Neuronal stem cell (in vitro differentiated cells): ENCODE measurements around the gene GLRA1.

Experiments
- DNase-seq: peaks from one replicate; pipeline ENCODE4 v3.0.0-alpha.2; 2013; ENCODE audit warnings: low spot score
- H2AFZ ChIP-seq: one replicate; pipeline ENCODE4 v1.6.1; 2013; ENCODE audit warnings: mild to moderate bottlenecking, low read length, inconsistent platforms
- H2AK5ac ChIP-seq: 2 replicates; pipeline ENCODE4 v1.6.1; 2013; ENCODE audit warnings: low read depth, mild to moderate bottlenecking, inconsistent platforms, low read length, moderate library complexity, mixed read lengths
- H2BK120ac ChIP-seq: 2 replicates; pipeline ENCODE4 v1.6.1; 2013; ENCODE audit warnings: low read depth, mild to moderate bottlenecking, inconsistent platforms, low read length, moderate library complexity, mixed read lengths
- H2BK12ac ChIP-seq: one replicate; pipeline ENCODE4 v1.6.1; 2013; ENCODE audit warnings: low read length, inconsistent platforms
- H2BK15ac ChIP-seq: 2 replicates; pipeline ENCODE4 v1.6.1; 2013; ENCODE audit warnings: mild to moderate bottlenecking, low read length, inconsistent platforms, mixed read lengths
- H2BK5ac ChIP-seq: one replicate; pipeline ENCODE4 v1.6.1; 2013; ENCODE audit warnings: inconsistent platforms, mild to moderate bottlenecking, low read length, moderate library complexity
- H3K14ac ChIP-seq: one replicate; pipeline ENCODE4 v1.6.1; 2013; ENCODE audit warnings: low read length, inconsistent platforms
- H3K18ac ChIP-seq: 2 replicates; pipeline ENCODE4 v1.6.1; 2013; ENCODE audit warnings: low read length, inconsistent platforms
- H3K23ac ChIP-seq: 2 replicates; pipeline ENCODE4 v1.6.1; 2013; ENCODE audit warnings: low read depth, mild to moderate bottlenecking, mixed read lengths, low read length, inconsistent platforms; ENCODE audit not compliant: poor library complexity
- H3K27ac ChIP-seq: replicated peaks from 3 replicates; pipeline ENCODE4 v1.5.1; 2013; ENCODE audit warnings: low read length, inconsistent platforms
- H3K27me3 ChIP-seq, 3 experiments: 2 replicates each; pipeline ENCODE4 v1.6.1; 2013; ENCODE audit warnings: low read length in 3 of 3, mild to moderate bottlenecking in 2 of 3, inconsistent platforms in 1 of 3, low read depth in 1 of 3, mixed read lengths in 1 of 3, moderate library complexity in 1 of 3; ENCODE audit not compliant: control insufficient read depth in 3 of 3, insufficient read depth in 3 of 3
- H3K36me3 ChIP-seq, 2 donors: replicated peaks in 1 of 2; 2 replicates each; pipeline ENCODE4 v1.6.1; 2013; ENCODE audit warnings: low read length in 2 of 2; ENCODE audit not compliant: control insufficient read depth in 2 of 2, insufficient read depth in 2 of 2
- H3K4ac ChIP-seq: 2 replicates; pipeline ENCODE4 v1.6.1; 2013; ENCODE audit warnings: inconsistent platforms, mild to moderate bottlenecking, low read length, moderate library complexity
- H3K4me1 ChIP-seq, 2 donors: 1 replicate in 1 of 2; 2 replicates in 1 of 2; pipeline ENCODE4 v1.6.1; 2013; ENCODE audit warnings: low read length in 2 of 2, low read depth in 1 of 2; ENCODE audit not compliant: control insufficient read depth in 2 of 2, insufficient read depth in 1 of 2
- H3K4me2 ChIP-seq: one replicate; pipeline ENCODE4 v1.6.1; 2013; ENCODE audit warnings: mild to moderate bottlenecking, low read length, inconsistent platforms; ENCODE audit not compliant: insufficient read depth, poor library complexity, severe bottlenecking
- H3K4me3 ChIP-seq, 2 donors: 2 replicates each; pipeline ENCODE4 v1.5.1; 2013; ENCODE audit warnings: low read length in 2 of 2, mild to moderate bottlenecking in 2 of 2, inconsistent platforms in 1 of 2, moderate library complexity in 1 of 2
- H3K79me1 ChIP-seq: one replicate; pipeline ENCODE4 v1.6.1; 2013; ENCODE audit warnings: low read depth, mild to moderate bottlenecking, inconsistent platforms, low read length, moderate library complexity
- H3K9ac ChIP-seq: one replicate; pipeline ENCODE4 v1.6.1; 2013; ENCODE audit warnings: mild to moderate bottlenecking, low read depth, low read length, inconsistent platforms; ENCODE audit not compliant: poor library complexity
- H3K9me3 ChIP-seq, 2 donors: replicated peaks in 1 of 2; 2 replicates each; pipeline versions ENCODE3 to v1.6.1; 2013; ENCODE audit warnings: low read length in 2 of 2, mild to moderate bottlenecking in 2 of 2, inconsistent platforms in 1 of 2, low read depth in 1 of 2, mixed read lengths in 1 of 2, moderate library complexity in 1 of 2; ENCODE audit not compliant: control insufficient read depth in 2 of 2, insufficient read depth in 1 of 2
- H4K8ac ChIP-seq: one replicate; pipeline ENCODE4 v1.6.1; 2013; ENCODE audit warnings: low read depth, mild to moderate bottlenecking, inconsistent platforms, low read length, moderate library complexity
- H4K91ac ChIP-seq: one replicate; pipeline ENCODE4 v1.6.1; 2013; ENCODE audit warnings: low read length, low read depth, mild to moderate bottlenecking, inconsistent platforms; ENCODE audit not compliant: poor library complexity
- WGBS, 2 donors: extraction: QIAGEN DNeasy Blood & Tissue Kit; methylation state at CpG; one replicate each; pipeline ENCODE4 v1.1.7; 2013; ENCODE audit warnings: missing lambda C conversion rate in 2 of 2, mixed read lengths in 1 of 2; ENCODE audit not compliant: insufficient read length in 2 of 2, insufficient replicate concordance in 1 of 2; ENCODE audit errors: extremely low coverage in 2 of 2; 5-methylcytosine and 5-hydroxymethylcytosine counted together

Gene GLRA1

DNA sequence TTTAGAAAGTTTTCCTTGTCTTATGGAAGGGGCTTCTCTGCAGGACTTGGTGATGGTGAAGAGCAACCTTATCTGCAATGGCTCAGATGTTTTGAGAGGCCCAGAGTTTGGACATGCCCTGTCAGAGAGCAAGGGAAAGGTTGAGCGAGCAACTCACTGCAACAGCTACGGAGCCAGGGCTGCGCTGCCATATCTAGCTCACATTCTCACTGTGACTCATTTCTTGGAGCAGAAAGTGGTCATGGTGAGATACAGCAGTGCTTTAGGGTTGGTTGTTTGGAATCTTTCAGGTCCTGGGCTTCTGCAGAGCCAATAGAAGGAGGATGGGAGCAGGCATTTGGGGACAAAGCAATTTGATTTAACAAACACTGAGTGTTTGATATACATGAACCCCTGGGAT is 12.3 kb downstream of the GLRA1 start:
- peaks cover 0 to 23% (median 3%) of the 10 kb centered on the region in 3 experiments for H3K27me3 ChIP-seq

DNA sequence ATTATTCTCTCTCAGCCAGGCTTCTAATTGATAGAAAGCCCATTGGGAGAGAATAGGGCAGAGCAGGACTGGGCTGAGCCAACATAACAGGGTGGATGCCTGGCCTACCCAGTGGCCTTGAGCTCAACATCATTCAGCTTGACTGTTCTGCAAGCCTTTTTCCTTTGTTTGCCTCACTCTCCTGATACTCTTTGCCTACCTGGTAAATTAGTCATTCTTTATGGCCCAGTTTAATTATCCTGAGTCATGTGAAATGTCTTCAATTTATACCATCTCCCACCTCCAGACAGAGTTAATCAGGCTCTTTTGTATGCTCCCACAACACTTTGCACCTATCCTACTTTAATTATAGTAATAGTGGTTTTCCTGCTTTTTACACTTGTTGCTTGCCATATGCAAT is 13.6 kb downstream of the GLRA1 start:
- H3K18ac ChIP-seq = no peak overlapping the region
- no peaks in the 10 kb centered on the region for H3K36me3 ChIP-seq
- no peak overlapping the region for H2AK5ac ChIP-seq
- no peaks in the 10 kb centered on the region for H3K9me3 ChIP-seq
- H2BK12ac ChIP-seq = no peak overlapping the region
- H4K91ac ChIP-seq = no peak overlapping the region
- no peak for DNase-seq
- no peak overlapping the region for H3K23ac ChIP-seq
- no peak overlapping the region for H3K9ac ChIP-seq
- no peak overlapping the region for H2BK5ac ChIP-seq
- H3K14ac ChIP-seq = no peak overlapping the region
- H2BK120ac ChIP-seq = no peak overlapping the region
- H3K4me3 ChIP-seq = no peak overlapping the region
- H2BK15ac ChIP-seq = no peak overlapping the region
- H2AFZ ChIP-seq = no peak overlapping the region
- peaks cover 0 to 5% of the 10 kb centered on the region in 2 donors for H3K4me1 ChIP-seq
- H3K79me1 ChIP-seq = no peaks in the 10 kb centered on the region
- H4K8ac ChIP-seq = no peak overlapping the region
- H3K27me3 ChIP-seq = peaks cover 0 to 16% (median 3%) of the 10 kb centered on the region in 3 experiments
- no peak overlapping the region for H3K4ac ChIP-seq
- no peak overlapping the region for H3K27ac ChIP-seq
- no peak overlapping the region for H3K4me2 ChIP-seq

More for the DNA sequence above, 12.3 kb downstream of the GLRA1 start:
- H3K36me3 ChIP-seq = no peaks in the 10 kb centered on the region
- H2BK15ac ChIP-seq = no peak overlapping the region
- no peak overlapping the region for H3K9ac ChIP-seq
- H3K27ac ChIP-seq = no peak overlapping the region
- no CpG with 5 or more reads among the region's 3 CpGs for WGBS, 2 donors
- no peak overlapping the region for H2AFZ ChIP-seq
- no peak overlapping the region for H3K18ac ChIP-seq
- H2BK5ac ChIP-seq = no peak overlapping the region
- H2BK120ac ChIP-seq = no peak overlapping the region
- no peak overlapping the region for H3K23ac ChIP-seq
- H4K91ac ChIP-seq = no peak overlapping the region
- H4K8ac ChIP-seq = no peak overlapping the region
- no peaks in the 10 kb centered on the region for H3K79me1 ChIP-seq
- H3K9me3 ChIP-seq = no peaks in the 10 kb centered on the region
- H2AK5ac ChIP-seq = no peak overlapping the region
- DNase-seq = no peak
- H3K14ac ChIP-seq = no peak overlapping the region
- no peak overlapping the region for H3K4ac ChIP-seq
- H3K4me1 ChIP-seq = peaks cover 0 to 5% of the 10 kb centered on the region in 2 donors
- H3K4me3 ChIP-seq = no peak overlapping the region
- H2BK12ac ChIP-seq = no peak overlapping the region
- no peak overlapping the region for H3K4me2 ChIP-seq

- H2BK120ac ChIP-seq = no peak overlapping the region
- H3K79me1 ChIP-seq = no peaks in the 10 kb centered on the region
- H3K23ac ChIP-seq = no peak overlapping the region
- no peak overlapping the region for H3K18ac ChIP-seq
- no peak overlapping the region for H2BK12ac ChIP-seq
- H3K4me1 ChIP-seq = peaks cover 0 to 5% of the 10 kb centered on the region in 2 donors
- H3K36me3 ChIP-seq = no peaks in the 10 kb centered on the region
- H3K4me3 ChIP-seq = no peak overlapping the region
- H3K27ac ChIP-seq = no peak overlapping the region
- H4K8ac ChIP-seq = no peak overlapping the region
- no peak overlapping the region for H2BK15ac ChIP-seq
- no peak overlapping the region for H2AFZ ChIP-seq
- no peak overlapping the region for H3K4me2 ChIP-seq
- H2AK5ac ChIP-seq = no peak overlapping the region
- no peak overlapping the region for H2BK5ac ChIP-seq
- no CpG with 5 or more reads among the region's 1 CpG for WGBS, 2 donors
- H3K9ac ChIP-seq = no peak overlapping the region
- no peak for DNase-seq
- no peak overlapping the region for H4K91ac ChIP-seq
- no peak overlapping the region for H3K14ac ChIP-seq
- peaks cover 0 to 14% (median 3%) of the 10 kb centered on the region in 3 experiments for H3K27me3 ChIP-seq
- no peak overlapping the region for H3K4ac ChIP-seq
- no peaks in the 10 kb centered on the region for H3K9me3 ChIP-seq
Observed at GRCh38 chr5:151909628-151910027, 15.0 kb downstream of the GLRA1 start.

- H2AK5ac ChIP-seq = no peak overlapping the region
- no peak overlapping the region for H2AFZ ChIP-seq
- no peaks in the 10 kb centered on the region for H3K79me1 ChIP-seq
- no peak overlapping the region for H3K4ac ChIP-seq
- H2BK5ac ChIP-seq = no peak overlapping the region
- no peak for DNase-seq
- H4K91ac ChIP-seq = no peak overlapping the region
- H3K27ac ChIP-seq = no peak overlapping the region
- no peak overlapping the region for H3K14ac ChIP-seq
- no peak overlapping the region for H3K4me2 ChIP-seq
- no peaks in the 10 kb centered on the region for H3K9me3 ChIP-seq
- no peak overlapping the region for H3K9ac ChIP-seq
- H2BK15ac ChIP-seq = no peak overlapping the region
- H4K8ac ChIP-seq = no peak overlapping the region
- no peak overlapping the region for H3K18ac ChIP-seq
- H2BK120ac ChIP-seq = no peak overlapping the region
- peaks cover 0 to 5% of the 10 kb centered on the region in 2 donors for H3K4me1 ChIP-seq
- H2BK12ac ChIP-seq = no peak overlapping the region
- H3K23ac ChIP-seq = no peak overlapping the region
- H3K27me3 ChIP-seq = peaks cover 0 to 5% (median 3%) of the 10 kb centered on the region in 3 experiments
- H3K4me3 ChIP-seq = no peak overlapping the region
- WGBS, 2 donors = no CpG with 5 or more reads among the region's 3 CpGs
- H3K36me3 ChIP-seq = no peaks in the 10 kb centered on the region
Observed at GRCh38 chr5:151906246-151906645, 18.4 kb downstream of the GLRA1 start.
